WTC11 (cell line): ENCODE data around the gene CDK18. TPM values are rescaled to one million over a fixed set of nuclear protein-coding genes. Genes with fewer than 3 reads are reported as not detected.

ENCODE experiments used
- ATAC-seq: fragments of 200-7000 bp; cut with Tn5 transposase; 2 replicates; pipeline ENCODE4 v1.10.0; 2021; ENCODE audit warnings: mild to moderate bottlenecking, moderate library complexity
- CTCF ChIA-PET: fragments of 300-600 bp; sonication (Branson Sonifier 250); formaldehyde crosslinking; loops from one replicate; lab custom pipeline; 2021; ENCODE audit warnings: antibody characterized with exemption; lab: Charles Lee
- POLR2A ChIA-PET: fragments of 350-600 bp; sonication (Branson Sonifier 250); formaldehyde crosslinking; loops from one replicate; lab custom pipeline; 2021; ENCODE audit warnings: antibody characterized with exemption; lab: Charles Lee
- DNase-seq: peaks from one replicate; pipeline ENCODE4 v3.0.0; 2021; ENCODE audit warnings: low spot score
- H3K27ac Mint-ChIP-seq: 2 replicates; pipeline ENCODE4 v1.8.0; 2021; ENCODE audit warnings: mixed read lengths
- H3K27me3 Mint-ChIP-seq: 2 replicates; pipeline ENCODE4 v1.8.0; 2021; ENCODE audit warnings: low read depth, mild to moderate bottlenecking, moderate library complexity, mixed read lengths
- H3K36me3 Mint-ChIP-seq: 2 replicates; pipeline ENCODE4 v1.8.0; 2021; ENCODE audit warnings: mixed read lengths
- H3K4me1 Mint-ChIP-seq: 2 replicates; pipeline ENCODE4 v1.8.0; 2022; ENCODE audit warnings: mixed read lengths
- H3K4me3 Mint-ChIP-seq: 2 replicates; pipeline ENCODE4 v1.8.0; 2021; ENCODE audit warnings: mild to moderate bottlenecking, moderate library complexity, mixed read lengths
- H3K9me3 Mint-ChIP-seq: 2 replicates; pipeline ENCODE4 v1.8.0; 2021; ENCODE audit warnings: mixed read lengths
- ARID4B ChIP-seq: sonication (generic); formaldehyde crosslinking; IDR thresholded peaks from 2 replicates; pipeline ENCODE4 v1.8.0; 2023; ENCODE audit warnings: missing genetic modification reagents, mild to moderate bottlenecking, borderline replicate concordance
- ELF4 ChIP-seq: sonication (generic); formaldehyde crosslinking; IDR thresholded peaks from 2 replicates; pipeline ENCODE4 v1.8.1; 2022; ENCODE audit warnings: low read depth, mild to moderate bottlenecking, moderate library complexity, missing genetic modification reagents
- ETV6 ChIP-seq: sonication (generic); formaldehyde crosslinking; IDR thresholded peaks from 2 replicates; pipeline ENCODE4 v1.8.1; 2022; ENCODE audit warnings: mild to moderate bottlenecking, missing genetic modification reagents
- JAZF1 ChIP-seq: fragments of 250-450 bp; sonication (Bioruptor Pico); IDR thresholded peaks from 2 replicates; pipeline ENCODE4 v1.9.0; 2021; ENCODE audit warnings: moderate library complexity, mild to moderate bottlenecking, inconsistent platforms
- NR2C2 ChIP-seq: sonication (generic); formaldehyde crosslinking; IDR thresholded peaks from 2 replicates; pipeline ENCODE4 v1.8.0; 2022; ENCODE audit warnings: mild to moderate bottlenecking, missing genetic modification reagents
- PREB ChIP-seq: sonication (generic); formaldehyde crosslinking; IDR thresholded peaks from 2 replicates; pipeline ENCODE4 v1.8.1; 2022; ENCODE audit warnings: mild to moderate bottlenecking, missing genetic modification reagents, moderate library complexity, borderline replicate concordance
- SMAD3 ChIP-seq: sonication (generic); formaldehyde crosslinking; IDR thresholded peaks from 2 replicates; pipeline ENCODE4 v1.8.0; 2022; ENCODE audit warnings: missing genetic modification reagents, mild to moderate bottlenecking, borderline replicate concordance
- TP53 ChIP-seq: sonication (generic); formaldehyde crosslinking; IDR thresholded peaks from 2 replicates; pipeline ENCODE4 v1.8.1; 2023; ENCODE audit warnings: mild to moderate bottlenecking, missing genetic modification reagents
- USF2 ChIP-seq: sonication (generic); formaldehyde crosslinking; IDR thresholded peaks from 2 replicates; pipeline ENCODE4 v1.8.1; 2023; ENCODE audit warnings: mild to moderate bottlenecking, missing genetic modification reagents, moderate library complexity
- ZNF219 ChIP-seq: sonication (generic); formaldehyde crosslinking; IDR thresholded peaks from 2 replicates; pipeline ENCODE4 v1.8.0; 2023; ENCODE audit warnings: missing genetic modification reagents, mild to moderate bottlenecking, borderline replicate concordance
- ZNF396 ChIP-seq: fragments of 250-450 bp; sonication (Bioruptor Pico); IDR thresholded peaks from 2 replicates; pipeline ENCODE4 v1.8.0; 2021; ENCODE audit warnings: mild to moderate bottlenecking, moderate library complexity, borderline replicate concordance
- ZNF416 ChIP-seq: fragments of 250-450 bp; sonication (Bioruptor Pico); IDR thresholded peaks from 2 replicates; pipeline ENCODE4 v1.9.0; 2021; ENCODE audit warnings: mild to moderate bottlenecking, inconsistent platforms
- ZNF425 ChIP-seq: fragments of 250-450 bp; sonication (Bioruptor Pico); conservative IDR thresholded peaks from 2 replicates; pipeline ENCODE4 v1.9.0; 2021; ENCODE audit warnings: mild to moderate bottlenecking
- total RNA-seq: library from RNA; stranded (reverse); gene quantifications from 3 replicates; pipeline ENCODE4 v1.2.3, GENCODE V29; 2021
- TF ChIP-seq, protein P1 (sequence below): fragments of 250-450 bp; sonication (Bioruptor Pico); IDR thresholded peaks from 2 replicates; pipeline ENCODE4 v1.9.0; 2021; ENCODE audit warnings: moderate library complexity, mild to moderate bottlenecking, inconsistent platforms, borderline replicate concordance
- TF ChIP-seq, protein P2 (sequence below): sonication (generic); formaldehyde crosslinking; IDR thresholded peaks from 2 replicates; pipeline ENCODE4 v1.8.1; 2023; ENCODE audit warnings: mild to moderate bottlenecking, missing genetic modification reagents
- TF ChIP-seq, protein P3 (sequence below): fragments of 250-450 bp; sonication (Bioruptor Pico); IDR thresholded peaks from 2 replicates; pipeline ENCODE4 v1.8.0; 2021; ENCODE audit warnings: mild to moderate bottlenecking

The CDK18 gene
- total RNA-seq, 1 experiment from 2014 or later = 71.9 TPM

DNA sequence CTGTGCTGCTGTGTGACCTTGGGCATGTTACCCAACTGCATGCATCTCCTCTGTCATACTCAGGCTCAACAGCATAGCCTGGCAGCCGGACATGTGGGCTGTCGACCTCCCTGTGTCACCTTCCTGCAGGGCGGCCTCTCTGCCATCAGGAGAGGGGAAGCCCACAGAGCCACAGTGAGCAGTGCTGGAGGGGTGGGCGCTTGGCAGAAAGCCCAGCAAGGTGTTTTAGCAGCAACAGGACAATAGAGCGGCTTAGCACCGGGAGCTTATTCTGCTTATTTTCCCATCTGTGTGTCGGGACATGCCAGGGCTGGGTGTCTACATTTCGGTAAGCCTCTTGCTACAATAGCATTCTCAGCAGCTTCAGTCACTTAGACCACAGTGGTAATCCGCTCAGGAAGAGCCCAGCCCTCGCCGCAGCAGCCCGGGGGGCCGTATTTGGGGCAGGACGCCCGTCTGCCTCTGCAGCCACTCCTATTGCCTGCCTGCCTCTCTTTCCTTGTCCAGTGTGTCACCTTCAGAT is 22.8 kb upstream of the CDK18 start:
- Mint-ChIP-seq H3K36me3 (no peaks in the 10 kb centered on the region), H3K4me1 (peaks cover 55% of the 10 kb centered on the region), H3K27ac (no peak overlapping the region), H3K9me3 (no peaks in the 10 kb centered on the region), H3K27me3 (peaks cover 36% of the 10 kb centered on the region), H3K4me3 (no peak overlapping the region)
- POLR2A ChIA-PET = interaction anchor here (0.6 to 1.1 kb wide), 2 partner anchors 37 to 41 kb away, joined by 3 to 5 read pairs; no protein-coding TSS in a partner anchor
- DNase-seq (no peak), ATAC-seq (no peak)
- TF ChIP-seq ZNF219 (CRISPR knock-in tag) = no peak
- TF ChIP-seq PREB = no peak
- no peak for TF ChIP-seq TP53 (CRISPR knock-in tag)
- TF ChIP-seq, protein P1, sequence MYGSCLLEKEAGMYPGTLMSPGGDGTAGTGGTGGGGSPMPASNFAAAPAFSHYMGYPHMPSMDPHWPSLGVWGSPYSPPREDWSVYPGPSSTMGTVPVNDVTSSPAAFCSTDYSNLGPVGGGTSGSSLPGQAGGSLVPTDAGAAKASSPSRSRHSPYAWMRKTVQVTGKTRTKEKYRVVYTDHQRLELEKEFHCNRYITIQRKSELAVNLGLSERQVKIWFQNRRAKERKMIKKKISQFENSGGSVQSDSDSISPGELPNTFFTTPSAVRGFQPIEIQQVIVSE (CRISPR knock-in tag) = no peak
- TF ChIP-seq, protein P2, sequence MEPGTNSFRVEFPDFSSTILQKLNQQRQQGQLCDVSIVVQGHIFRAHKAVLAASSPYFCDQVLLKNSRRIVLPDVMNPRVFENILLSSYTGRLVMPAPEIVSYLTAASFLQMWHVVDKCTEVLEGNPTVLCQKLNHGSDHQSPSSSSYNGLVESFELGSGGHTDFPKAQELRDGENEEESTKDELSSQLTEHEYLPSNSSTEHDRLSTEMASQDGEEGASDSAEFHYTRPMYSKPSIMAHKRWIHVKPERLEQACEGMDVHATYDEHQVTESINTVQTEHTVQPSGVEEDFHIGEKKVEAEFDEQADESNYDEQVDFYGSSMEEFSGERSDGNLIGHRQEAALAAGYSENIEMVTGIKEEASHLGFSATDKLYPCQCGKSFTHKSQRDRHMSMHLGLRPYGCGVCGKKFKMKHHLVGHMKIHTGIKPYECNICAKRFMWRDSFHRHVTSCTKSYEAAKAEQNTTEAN (CRISPR knock-in tag) = no peak
- no peak for TF ChIP-seq NR2C2 (CRISPR knock-in tag)
- no peak for TF ChIP-seq JAZF1 (CRISPR knock-in tag)
- TF ChIP-seq ZNF416 (CRISPR knock-in tag) = no peak
- no peak for TF ChIP-seq ZNF425 (CRISPR knock-in tag)
- no peak for TF ChIP-seq SMAD3
- TF ChIP-seq, protein P3, sequence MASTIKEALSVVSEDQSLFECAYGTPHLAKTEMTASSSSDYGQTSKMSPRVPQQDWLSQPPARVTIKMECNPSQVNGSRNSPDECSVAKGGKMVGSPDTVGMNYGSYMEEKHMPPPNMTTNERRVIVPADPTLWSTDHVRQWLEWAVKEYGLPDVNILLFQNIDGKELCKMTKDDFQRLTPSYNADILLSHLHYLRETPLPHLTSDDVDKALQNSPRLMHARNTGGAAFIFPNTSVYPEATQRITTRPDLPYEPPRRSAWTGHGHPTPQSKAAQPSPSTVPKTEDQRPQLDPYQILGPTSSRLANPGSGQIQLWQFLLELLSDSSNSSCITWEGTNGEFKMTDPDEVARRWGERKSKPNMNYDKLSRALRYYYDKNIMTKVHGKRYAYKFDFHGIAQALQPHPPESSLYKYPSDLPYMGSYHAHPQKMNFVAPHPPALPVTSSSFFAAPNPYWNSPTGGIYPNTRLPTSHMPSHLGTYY = no peak
- TF ChIP-seq USF2 = no peak
- no peak for TF ChIP-seq ZNF396
- TF ChIP-seq ELF4 (CRISPR knock-in tag) = no peak
- TF ChIP-seq ETV6 = no peak
- no peak for TF ChIP-seq ARID4B (CRISPR knock-in tag)
- CTCF ChIA-PET = interaction anchor here (0.9 to 24.0 kb wide), 11 partner anchors 8 to 127 kb away, joined by 3 to 613 read pairs (median 8); partner anchors contain the start of gene BLACAT1
